Fibroblast of skin of abdomen (primary cell): ENCODE data around the gene DNAH17.

Experiments
- DNase-seq: peaks from one replicate; pipeline ENCODE4 v3.0.0-alpha.2; 2013

Gene DNAH17

DNA sequence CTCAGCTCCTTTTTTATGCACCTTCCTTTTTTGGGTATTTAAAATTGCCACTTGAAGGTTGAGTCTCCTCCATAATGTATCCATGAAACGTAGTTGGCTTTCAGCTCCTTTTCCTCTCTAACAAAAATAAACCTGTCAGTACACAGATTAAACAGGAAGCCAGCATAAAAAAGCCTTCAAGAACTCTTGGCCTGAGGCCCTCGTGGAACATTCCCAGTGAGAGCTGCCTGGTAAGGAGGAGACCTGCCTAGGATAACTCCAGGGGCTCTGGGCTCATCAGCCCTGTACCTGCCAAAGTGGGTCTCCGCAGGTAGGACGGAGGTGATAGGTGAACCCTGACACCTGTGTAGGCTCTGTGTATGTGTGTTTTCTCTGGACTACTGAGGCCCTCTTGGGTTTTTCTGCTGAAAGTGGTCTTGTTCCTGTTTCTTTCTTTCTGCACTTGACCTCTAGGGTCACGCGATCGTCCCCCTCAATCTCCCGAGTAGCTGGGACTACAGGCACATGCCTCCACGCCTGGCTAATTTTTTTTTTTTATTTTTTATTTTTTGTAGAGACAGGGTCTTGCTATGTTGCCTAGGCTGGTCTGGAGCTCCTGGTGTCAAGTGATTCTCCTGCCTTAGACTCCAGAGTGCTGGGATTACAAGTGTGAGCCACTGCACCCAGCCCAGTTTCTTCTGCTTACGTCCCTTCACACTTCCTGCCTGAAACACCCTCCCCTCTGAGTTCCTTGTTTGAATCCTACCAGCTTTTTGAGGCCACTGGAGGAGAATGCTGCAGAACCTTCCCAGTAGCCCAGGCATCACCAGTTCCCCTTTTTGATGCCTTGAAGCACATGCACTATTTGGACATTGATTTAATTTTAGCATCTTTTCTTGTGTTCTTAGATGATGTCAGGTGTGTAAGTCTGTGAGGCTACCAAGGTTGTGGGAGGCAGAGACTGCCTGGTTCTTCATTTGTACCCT lies 188.9 kb downstream of the DNAH17 start:
- peak; percentile 29 for DNase-seq

DNA sequence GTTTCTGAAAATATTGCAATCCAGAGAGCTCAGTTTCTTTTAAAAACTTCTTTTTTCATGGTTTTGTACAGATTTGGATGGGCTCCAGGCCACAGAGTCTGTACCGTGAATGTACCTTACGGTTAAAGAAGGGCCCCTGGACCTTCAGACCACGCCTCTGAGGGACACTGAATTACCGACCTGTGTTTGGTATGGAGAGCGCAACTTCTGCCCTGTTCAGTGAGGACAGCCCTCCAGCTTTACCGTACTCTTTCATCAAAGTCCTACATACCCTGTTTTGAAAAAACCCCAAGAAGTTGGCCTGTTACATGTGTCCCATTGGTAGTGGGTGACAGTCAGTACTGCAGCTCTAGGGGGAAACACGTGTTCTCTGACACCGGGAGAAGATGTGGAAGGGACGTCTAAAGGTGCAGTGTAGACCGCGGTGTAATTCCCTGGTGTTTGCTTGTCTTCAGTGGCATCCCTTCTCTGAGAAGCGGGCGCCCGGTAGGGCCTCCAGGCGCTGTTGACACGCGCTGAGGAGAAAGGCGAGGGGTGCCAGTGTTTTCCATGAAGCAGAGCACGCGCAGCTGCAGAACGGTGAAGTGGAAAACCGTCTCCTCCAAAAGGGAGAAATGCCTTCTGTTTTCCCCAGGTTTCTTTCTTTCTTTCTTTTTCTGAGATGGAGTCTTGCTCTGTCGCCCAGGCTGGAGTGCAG lies 192.6 kb downstream of the DNAH17 start:
- no peak for DNase-seq

DNA sequence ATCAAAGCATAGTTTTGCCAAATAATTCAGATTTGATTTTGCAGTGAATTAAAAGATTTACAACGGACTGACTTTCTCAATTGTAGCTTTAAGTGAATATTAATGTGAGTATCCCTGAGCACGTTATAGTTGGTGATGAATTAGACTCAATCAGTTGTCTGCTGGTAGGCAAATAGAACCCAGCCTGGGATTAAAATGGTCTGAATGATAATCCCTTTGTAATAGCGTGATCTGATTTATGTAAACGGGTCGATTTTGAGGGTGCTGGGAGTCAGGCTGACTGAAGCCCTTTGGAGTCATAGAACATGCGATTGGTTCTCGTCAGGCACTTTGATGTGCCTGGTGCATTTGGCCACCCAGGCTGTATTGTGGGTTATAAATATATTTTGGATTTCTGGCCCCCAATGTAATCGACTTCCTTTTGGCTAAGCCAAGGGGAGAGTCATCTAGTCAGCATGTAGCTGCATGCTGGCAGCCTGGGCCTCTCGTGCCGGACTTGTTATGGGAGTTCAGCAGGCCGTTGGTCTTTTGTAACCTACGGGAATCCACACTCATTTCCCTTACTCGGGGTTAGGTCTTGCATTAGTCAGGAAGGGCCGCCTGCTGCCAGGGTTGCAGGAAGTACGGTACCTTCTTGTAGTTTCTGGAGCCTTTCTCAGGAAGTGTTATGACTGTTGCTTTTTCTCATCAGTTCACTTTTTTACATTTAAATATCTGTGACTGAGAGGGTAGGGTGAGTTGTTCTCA lies 193.3 kb downstream of the DNAH17 start:
- DNase-seq: peak; percentile 95

DNA sequence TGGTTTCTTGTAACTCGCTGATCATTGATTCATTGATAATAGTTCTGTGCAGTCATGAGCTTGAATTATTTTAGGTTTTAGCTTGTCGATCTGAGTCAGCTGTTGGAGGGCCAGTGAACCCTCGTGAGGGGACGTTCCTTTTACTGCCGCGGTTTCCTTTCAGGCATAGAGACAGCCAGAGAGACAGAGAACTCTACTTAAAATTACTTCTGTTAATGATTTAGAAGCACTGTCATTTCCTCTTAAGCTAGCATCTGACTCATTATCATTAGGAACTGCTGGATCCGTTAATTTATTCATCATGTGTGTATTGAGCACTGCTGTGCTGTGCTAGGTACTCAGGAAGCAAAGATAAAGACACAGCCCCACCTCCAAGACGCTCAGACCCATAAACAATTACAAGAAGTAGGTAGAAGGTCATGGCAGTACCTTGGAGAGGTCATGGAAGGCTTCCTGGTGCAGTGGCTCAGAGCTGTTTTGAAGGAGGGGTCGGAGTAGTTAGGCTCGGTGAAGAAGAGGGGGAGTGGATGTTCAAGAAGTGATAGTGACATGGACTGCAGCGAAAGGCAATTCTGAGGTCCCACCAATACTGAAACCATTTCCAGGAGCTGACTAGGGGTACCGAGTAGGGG lies 195.5 kb downstream of the DNAH17 start:
- peak; percentile 80 for DNase-seq

DNA sequence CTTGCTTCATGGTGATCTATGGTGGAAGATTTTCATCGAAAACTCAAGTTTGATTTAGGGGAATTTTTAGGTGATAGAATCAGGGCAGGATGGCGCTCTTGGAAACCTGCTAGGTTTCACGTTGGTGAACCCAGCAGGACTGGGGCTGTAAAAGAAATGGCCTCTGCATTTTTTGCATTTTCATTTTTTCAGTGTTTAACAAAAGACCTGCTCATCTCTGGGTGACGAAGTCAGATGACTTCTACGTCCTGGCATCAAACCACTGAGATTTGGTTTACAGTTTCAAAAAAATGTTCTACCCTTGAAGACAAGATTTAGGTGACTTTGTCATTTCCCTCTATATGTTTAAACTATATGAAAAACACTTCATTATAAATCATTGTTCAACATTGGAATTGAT lies 196.8 kb downstream of the DNAH17 start:
- DNase-seq: no peak

DNA sequence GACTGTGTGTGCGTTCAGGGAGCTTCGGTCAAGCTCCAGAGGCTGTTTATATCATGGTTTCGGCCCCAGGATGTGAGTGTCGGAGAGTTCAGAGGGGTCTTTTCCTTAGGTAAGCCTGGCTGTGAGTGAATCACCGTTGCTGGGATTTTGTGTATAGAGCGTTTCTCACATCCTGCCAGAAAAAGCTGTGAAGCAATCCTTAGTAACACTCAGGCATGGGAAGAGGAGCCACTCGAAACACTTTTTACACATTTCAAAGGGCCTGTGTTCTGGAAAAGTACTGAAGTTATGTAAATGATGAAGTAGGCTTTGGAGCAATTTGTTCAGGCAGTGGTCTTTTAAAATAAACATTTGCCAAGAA lies 198.1 kb downstream of the DNAH17 start:
- DNase-seq: peak; percentile 69

DNA sequence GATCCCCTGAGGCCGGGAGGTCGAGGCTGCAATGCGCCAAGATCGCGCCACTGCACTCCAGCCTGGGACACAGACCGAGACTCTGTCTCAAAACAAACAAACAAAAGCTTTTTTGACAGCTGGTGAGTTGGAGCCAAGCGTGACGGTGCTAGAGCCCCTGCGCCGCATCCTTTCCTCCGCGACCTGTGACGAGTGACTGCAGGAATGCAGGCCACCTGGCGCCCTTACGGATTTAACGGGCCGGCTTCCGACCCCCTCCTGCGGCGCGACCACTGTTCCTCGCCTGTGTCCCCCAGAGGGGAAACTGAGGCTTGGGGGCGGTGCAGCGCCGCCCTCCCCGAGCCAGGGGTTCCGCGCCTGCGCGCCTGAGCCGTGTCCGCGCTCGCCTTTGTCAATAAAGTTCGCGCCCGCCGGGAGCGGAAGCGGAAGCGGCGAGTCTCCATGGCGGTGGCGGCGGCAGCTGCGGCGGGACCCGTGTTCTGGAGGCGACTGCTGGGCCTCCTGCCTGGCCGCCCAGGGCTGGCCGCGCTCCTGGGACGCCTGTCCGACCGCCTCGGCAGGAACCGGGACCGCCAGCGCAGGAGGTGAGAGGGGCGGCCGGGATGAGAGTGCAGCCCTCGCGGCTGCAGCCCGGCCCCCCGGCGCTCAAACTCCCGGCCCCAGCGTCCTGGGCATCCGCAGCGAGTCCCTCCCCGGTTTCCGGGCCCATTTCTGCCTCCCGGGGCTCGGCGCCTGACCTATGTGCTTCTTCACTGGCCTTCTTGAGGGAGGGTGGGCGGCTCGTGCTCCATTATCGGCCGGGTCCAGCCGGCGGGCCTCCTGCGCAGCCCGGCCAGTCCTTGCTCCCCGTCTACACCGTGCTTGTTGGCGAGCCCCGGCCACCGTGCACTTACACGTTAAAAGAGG lies 198.7 kb downstream of the DNAH17 start, which contains the start of gene PGS1:
TSS of gene PGS1 (plus strand) at position 425 of the 906 bp plus-strand sequence. CDS start at position 442, 17 bp downstream.
- peak; percentile 73 for DNase-seq

DNA sequence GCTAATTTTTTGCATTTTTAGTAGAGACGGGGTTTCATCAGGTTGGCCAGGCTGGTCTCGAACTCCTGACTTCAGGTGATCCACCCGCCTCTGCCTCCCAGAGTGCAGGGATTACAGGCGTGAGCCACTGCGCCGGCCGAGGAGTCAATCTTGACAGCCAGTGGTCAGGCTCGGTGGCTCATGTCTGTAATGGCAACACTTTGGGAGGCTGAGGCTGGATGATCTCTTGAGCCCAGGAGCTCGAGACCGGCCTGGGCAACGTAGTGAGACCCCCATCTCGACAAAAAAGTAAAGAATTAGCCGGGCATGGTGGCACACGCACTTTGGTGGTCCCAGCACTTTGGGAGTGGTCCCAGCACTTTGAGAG lies 199.4 kb downstream of the DNAH17 start:
- DNase-seq: no peak

DNA sequence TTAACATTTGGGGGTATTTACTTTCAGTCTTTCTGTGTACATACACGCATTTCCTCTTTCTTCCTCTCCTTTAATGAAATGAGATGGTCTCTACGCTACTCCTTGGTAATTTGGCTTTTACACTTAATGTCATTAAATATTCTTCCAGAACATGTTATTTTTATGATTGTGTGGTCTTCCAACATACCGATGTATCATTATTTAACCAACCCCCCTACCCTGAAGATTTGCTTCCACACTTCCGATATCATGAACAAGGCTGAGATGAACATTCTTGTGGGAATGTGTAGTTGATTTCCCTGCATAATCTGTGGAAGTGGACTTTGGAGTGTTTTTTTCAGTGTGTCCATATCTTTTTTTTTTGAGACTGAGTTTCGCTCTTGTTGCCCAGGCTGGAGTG lies 201.0 kb downstream of the DNAH17 start:
- DNase-seq: peak; percentile 56

DNA sequence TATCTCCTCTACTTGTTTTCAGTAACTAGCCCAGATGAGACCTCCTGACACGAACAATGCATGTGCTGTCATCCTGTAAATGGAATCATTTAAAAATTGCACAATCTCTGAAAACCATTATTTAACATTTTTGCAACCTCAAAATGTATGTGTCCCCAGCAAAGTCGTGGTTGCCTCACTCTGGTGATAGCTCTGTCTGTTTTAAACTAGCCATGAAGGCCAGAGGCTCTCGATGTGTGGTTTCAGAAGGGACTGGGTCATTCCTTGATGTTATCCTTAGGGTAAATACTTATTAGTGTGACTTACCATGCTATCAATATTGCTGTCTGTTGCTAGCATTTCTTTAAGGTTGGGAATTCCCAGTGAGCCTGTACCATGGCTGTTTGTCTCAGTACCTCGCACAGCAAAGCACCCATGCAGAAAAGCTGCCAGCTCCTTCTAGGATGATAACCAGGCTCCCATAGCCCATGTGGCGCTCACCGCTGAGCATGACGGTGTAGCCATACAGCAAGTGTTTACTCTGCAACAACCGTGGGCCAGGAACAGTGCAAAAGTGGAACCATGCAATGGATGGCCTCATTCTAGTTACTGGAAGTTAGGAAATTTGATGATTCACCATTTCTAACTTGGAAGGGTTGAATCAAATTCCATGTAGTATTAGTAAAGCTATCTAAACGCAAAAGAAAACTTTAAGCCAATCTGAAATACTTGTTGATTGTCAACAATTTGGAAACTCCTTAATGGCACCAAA lies 201.6 kb downstream of the DNAH17 start:
- DNase-seq: peak; percentile 92

DNA sequence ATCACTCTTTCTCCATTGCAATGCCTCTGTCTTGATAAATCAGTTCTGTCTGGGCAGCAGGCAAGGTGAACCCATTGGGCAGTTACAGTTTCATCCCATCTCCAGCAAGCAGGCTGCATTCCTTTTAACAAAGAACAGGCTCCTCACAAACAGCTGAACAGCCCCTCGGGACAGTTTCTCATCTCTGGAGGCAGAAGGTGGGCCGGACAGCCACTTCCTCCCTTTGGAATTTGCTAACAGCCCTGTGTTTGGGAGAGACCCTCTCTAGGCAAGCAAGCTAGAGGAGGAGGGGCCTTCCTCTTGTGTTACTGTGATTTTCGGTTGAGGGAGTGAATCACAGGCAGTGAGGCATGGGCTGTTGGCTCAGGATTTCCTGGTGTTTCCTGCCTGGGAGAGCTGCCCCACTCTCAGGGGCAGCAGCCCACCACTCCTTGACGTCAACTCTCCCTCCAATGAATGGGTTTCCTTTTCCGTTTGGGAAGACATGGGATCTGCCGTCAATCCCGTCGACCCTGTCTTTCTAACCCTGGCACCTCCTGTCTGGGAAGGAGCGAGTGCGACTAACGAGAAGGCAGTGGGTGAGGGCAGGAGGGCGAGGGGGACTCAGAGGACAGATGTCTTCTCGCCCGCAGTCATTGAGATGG lies 202.4 kb downstream of the DNAH17 start:
- peak; percentile 90 for DNase-seq

DNA sequence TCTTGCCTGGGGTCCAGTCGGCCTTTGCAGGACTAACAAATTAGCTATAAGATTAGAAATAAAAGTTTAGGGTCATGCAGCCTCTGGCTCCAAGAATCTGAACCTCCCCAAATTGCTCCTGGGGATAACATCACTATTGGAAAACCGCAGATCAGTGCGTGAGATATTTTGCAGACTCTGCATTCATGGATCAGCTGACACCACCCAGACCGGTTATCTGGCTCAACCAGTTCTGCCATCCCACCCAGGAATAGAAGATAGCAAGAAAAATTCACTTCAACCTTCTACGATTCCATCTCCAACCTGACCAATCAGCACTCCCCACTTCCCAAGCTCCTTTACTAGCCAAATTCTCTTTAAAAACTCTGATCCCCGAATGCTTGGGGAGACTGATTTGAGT lies 203.0 kb downstream of the DNAH17 start:
- no peak for DNase-seq
